Natural killer cell (primary cell): ENCODE measurements around the gene ERCC8. TPM values are rescaled to one million over a fixed set of nuclear protein-coding genes. Genes with fewer than 3 reads are reported as not detected.
A peak's percentile ranks its signal among the peaks of the same experiment; 100 is the strongest.

ENCODE experiments used
- ATAC-seq, 3 donors: fragments of 150-1000 bp in 2 of 3; fragments of 200-7000 bp in 1 of 3; cut with Tn5 transposase; 1 replicate in 1 of 3; 2 replicates in 2 of 3; pipeline ENCODE4 v1.10.0; 2021; ENCODE audit warnings: mild to moderate bottlenecking in 2 of 3, moderate library complexity in 2 of 3
- DNase-seq, 2 donors: peaks; one replicate each; pipeline versions ENCODE4 v3.0.0 to v3.0.0-alpha.2; 2013 to 2021; ENCODE audit warnings: mixed read lengths in 1 of 2
- H3K27ac ChIP-seq: one replicate; pipeline ENCODE4 v1.5.1; 2013; ENCODE audit warnings: mild to moderate bottlenecking, low read length
- H3K27me3 ChIP-seq: one replicate; pipeline ENCODE4 v1.6.1; 2013; ENCODE audit warnings: low read length; ENCODE audit not compliant: control insufficient read depth, insufficient read depth
- H3K36me3 ChIP-seq: one replicate; pipeline ENCODE4 v1.6.1; 2013; ENCODE audit warnings: low read length; ENCODE audit not compliant: control insufficient read depth, insufficient read depth
- H3K4me1 ChIP-seq: one replicate; pipeline ENCODE4 v1.6.1; 2013; ENCODE audit warnings: low read length; ENCODE audit not compliant: control insufficient read depth, insufficient read depth
- H3K4me3 ChIP-seq: one replicate; pipeline ENCODE4 v1.5.1; 2013; ENCODE audit warnings: low read length
- H3K9me3 ChIP-seq: one replicate; pipeline ENCODE4 v1.6.1; 2013; ENCODE audit warnings: low read length; ENCODE audit not compliant: control insufficient read depth, insufficient read depth
- H3K27ac Mint-ChIP-seq, 2 donors: one replicate each; pipeline ENCODE4 v1.8.0; 2022; ENCODE audit warnings: mild to moderate bottlenecking in 2 of 2, mixed read lengths in 2 of 2, moderate library complexity in 1 of 2
- H3K27me3 Mint-ChIP-seq, 2 donors: one replicate each; pipeline ENCODE4 v1.8.0; 2022; ENCODE audit warnings: low read depth in 2 of 2, mixed read lengths in 2 of 2
- H3K36me3 Mint-ChIP-seq: one replicate; pipeline ENCODE4 v1.8.0; 2022; ENCODE audit warnings: mixed read lengths
- H3K4me1 Mint-ChIP-seq, 2 donors: one replicate each; pipeline ENCODE4 v1.8.0; 2022; ENCODE audit warnings: mixed read lengths in 2 of 2
- H3K4me3 Mint-ChIP-seq: one replicate; pipeline ENCODE4 v1.8.0; 2022; ENCODE audit warnings: mild to moderate bottlenecking, moderate library complexity, mixed read lengths
- H3K9me3 Mint-ChIP-seq, 2 donors: one replicate each; pipeline ENCODE4 v1.8.0; 2022; ENCODE audit warnings: mixed read lengths in 2 of 2
- WGBS: methylation state at CpG from one replicate; pipeline ENCODE4 v1.1.7; 2013; ENCODE audit warnings: missing lambda C conversion rate; ENCODE audit not compliant: insufficient coverage; 5-methylcytosine and 5-hydroxymethylcytosine counted together
- intact Hi-C: fragments of 100-400 bp; cut with micrococcal nuclease; formaldehyde crosslinking; loops from one replicate; pipeline ENCODE4 v1.14.2; 2022
- total RNA-seq, 4 donors: library from RNA; stranded (reverse); fragments of 120-200 nt in 1 of 4; gene quantifications; one replicate each; pipeline versions ENCODE4 v1.2.3 to v1.2.4, GENCODE V29; 2013 to 2022
- TF ChIP-seq, protein P1 (sequence below): fragments of 200-600 bp; IDR thresholded peaks from one replicate; pipeline ENCODE4 v1.8.0; 2022; ENCODE audit warnings: antibody characterized with exemption

The ERCC8 gene
- total RNA-seq, 3 donors from 2014 or later (not counting 1 experiment from before 2014, with no cell fraction given): 4.8 to 9.1 (median 5.5) TPM

DNA sequence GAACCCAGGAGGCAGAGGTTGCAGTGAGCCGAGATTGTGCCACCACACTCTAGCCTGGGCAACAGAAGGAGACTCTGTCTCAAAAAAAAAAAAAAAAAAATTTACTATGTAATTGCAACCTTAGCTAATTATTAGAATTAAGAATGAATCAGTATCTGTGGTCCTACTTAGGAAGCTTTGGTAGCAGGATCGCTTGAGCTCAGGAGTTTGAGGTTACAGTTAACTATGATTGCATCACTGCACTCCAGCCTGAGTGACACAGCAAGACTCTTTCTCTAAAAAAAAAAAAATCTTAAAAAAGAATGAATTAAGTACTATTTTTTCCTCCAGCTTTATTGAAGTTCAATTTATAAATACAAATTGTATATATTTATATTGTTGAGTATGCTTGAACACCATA, 16.8 kb upstream of the ERCC8 start:
- 62% methylated on average over 2 of the region's 2 CpGs for WGBS

GRCh38 chr5:60960591-60960990, 15.7 kb upstream of the ERCC8 start:
- H3K27me3 ChIP-seq: no peaks in the 10 kb centered on the region
- no peak overlapping the region for H3K27ac Mint-ChIP-seq
- H3K36me3 Mint-ChIP-seq: no peaks in the 10 kb centered on the region
- H3K9me3 Mint-ChIP-seq: no peaks in the 10 kb centered on the region
- no peaks in the 10 kb centered on the region for H3K36me3 ChIP-seq
- intact Hi-C loops: no loop called here
- TF ChIP-seq, protein P1, sequence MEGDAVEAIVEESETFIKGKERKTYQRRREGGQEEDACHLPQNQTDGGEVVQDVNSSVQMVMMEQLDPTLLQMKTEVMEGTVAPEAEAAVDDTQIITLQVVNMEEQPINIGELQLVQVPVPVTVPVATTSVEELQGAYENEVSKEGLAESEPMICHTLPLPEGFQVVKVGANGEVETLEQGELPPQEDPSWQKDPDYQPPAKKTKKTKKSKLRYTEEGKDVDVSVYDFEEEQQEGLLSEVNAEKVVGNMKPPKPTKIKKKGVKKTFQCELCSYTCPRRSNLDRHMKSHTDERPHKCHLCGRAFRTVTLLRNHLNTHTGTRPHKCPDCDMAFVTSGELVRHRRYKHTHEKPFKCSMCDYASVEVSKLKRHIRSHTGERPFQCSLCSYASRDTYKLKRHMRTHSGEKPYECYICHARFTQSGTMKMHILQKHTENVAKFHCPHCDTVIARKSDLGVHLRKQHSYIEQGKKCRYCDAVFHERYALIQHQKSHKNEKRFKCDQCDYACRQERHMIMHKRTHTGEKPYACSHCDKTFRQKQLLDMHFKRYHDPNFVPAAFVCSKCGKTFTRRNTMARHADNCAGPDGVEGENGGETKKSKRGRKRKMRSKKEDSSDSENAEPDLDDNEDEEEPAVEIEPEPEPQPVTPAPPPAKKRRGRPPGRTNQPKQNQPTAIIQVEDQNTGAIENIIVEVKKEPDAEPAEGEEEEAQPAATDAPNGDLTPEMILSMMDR: peak; percentile 31
- DNase-seq: peak in 1 of 2 donors; percentile 54
- H3K27ac ChIP-seq: no peak overlapping the region
- no peak overlapping the region for H3K4me3 ChIP-seq
- H3K9me3 ChIP-seq: no peaks in the 10 kb centered on the region
- H3K4me1 ChIP-seq: no peaks in the 10 kb centered on the region
- ATAC-seq: no peak
- no peak overlapping the region for H3K4me3 Mint-ChIP-seq
- H3K4me1 Mint-ChIP-seq: peaks cover 5 to 6% of the 10 kb centered on the region in 2 donors
- no CpG with 5 or more reads among the region's 2 CpGs for WGBS
- no peaks in the 10 kb centered on the region for H3K27me3 Mint-ChIP-seq

More for the DNA sequence above, 16.8 kb upstream of the ERCC8 start:
- Mint-ChIP-seq H3K36me3 (no peaks in the 10 kb centered on the region), H3K27me3 (no peaks in the 10 kb centered on the region), H3K27ac (no peak overlapping the region), H3K4me1 (peaks cover 5 to 6% of the 10 kb centered on the region in 2 donors), H3K4me3 (no peak overlapping the region), H3K9me3 (peaks cover 0 to 4% of the 10 kb centered on the region in 2 donors)
- TF ChIP-seq, protein P1: no peak
- no peaks in the 10 kb centered on the region for H3K36me3 ChIP-seq
- H3K27me3 ChIP-seq: no peaks in the 10 kb centered on the region
- intact Hi-C loops: no loop called here
- H3K27ac ChIP-seq: no peak overlapping the region
- no peaks in the 10 kb centered on the region for H3K4me1 ChIP-seq
- no peaks in the 10 kb centered on the region for H3K9me3 ChIP-seq
- DNase-seq (no peak), ATAC-seq (no peak)
- no peak overlapping the region for H3K4me3 ChIP-seq

GRCh38 chr5:60959156-60959555, 14.3 kb upstream of the ERCC8 start:
- H3K36me3 Mint-ChIP-seq: no peaks in the 10 kb centered on the region

More at GRCh38 chr5:60959156-60959555, 14.3 kb upstream of the ERCC8 start:
- H3K4me1 ChIP-seq: no peaks in the 10 kb centered on the region
- H3K27me3 ChIP-seq: no peaks in the 10 kb centered on the region
- TF ChIP-seq, protein P1: no peak
- Mint-ChIP-seq H3K27ac (no peak overlapping the region), H3K4me1 (peaks cover 0 to 5% of the 10 kb centered on the region in 2 donors), H3K4me3 (no peak overlapping the region), H3K9me3 (no peaks in the 10 kb centered on the region), H3K27me3 (no peaks in the 10 kb centered on the region)
- intact Hi-C loops: loop anchor here (10.0 kb wide), 1 partner anchor 284 kb away; no protein-coding TSS in a partner anchor
- H3K9me3 ChIP-seq: no peaks in the 10 kb centered on the region
- DNase-seq (peak in 1 of 2 donors; percentile 33), ATAC-seq (no peak)
- no peaks in the 10 kb centered on the region for H3K36me3 ChIP-seq
- H3K4me3 ChIP-seq: no peak overlapping the region
- no peak overlapping the region for H3K27ac ChIP-seq
